Esophagus muscularis mucosa (tissue), 4 donors: ENCODE results near the gene YEATS4. TPM values are rescaled to one million over a fixed set of nuclear protein-coding genes. Genes with fewer than 3 reads are reported as not detected.

ENCODE experiments used
- DNase-seq: peaks from one replicate; pipeline ENCODE4 v3.0.0-alpha.2; 2017; ENCODE audit errors: extremely low spot score
- H3K27ac ChIP-seq, 4 donors: fragments of 200-600 bp; sonication (generic); replicated peaks in 1 of 4; 1 replicate in 3 of 4; 2 replicates in 1 of 4; pipeline ENCODE4 v1.5.1; 2016 to 2019; ENCODE audit warnings: mild to moderate bottlenecking in 1 of 4
- H3K27me3 ChIP-seq, 4 donors: fragments of 200-600 bp; sonication (generic); one replicate each; pipeline versions ENCODE4 v1.5.1 to v1.6.0; 2016 to 2019
- H3K36me3 ChIP-seq, 4 donors: fragments of 200-600 bp; sonication (generic); one replicate each; pipeline ENCODE4 v1.5.1; 2016 to 2019
- H3K4me1 ChIP-seq, 4 donors: fragments of 200-600 bp; sonication (generic); one replicate each; pipeline ENCODE4 v1.5.1; 2016 to 2019
- H3K4me3 ChIP-seq, 4 donors: fragments of 200-600 bp; sonication (generic); 1 replicate in 2 of 4; 2 replicates in 2 of 4; pipeline ENCODE4 v1.5.1; 2016 to 2019; ENCODE audit warnings: mild to moderate bottlenecking in 4 of 4, moderate library complexity in 1 of 4
- H3K9me3 ChIP-seq, 4 donors: fragments of 200-600 bp; sonication (generic); 1 replicate in 3 of 4; 2 replicates in 1 of 4; pipeline ENCODE4 v1.5.1; 2016 to 2019
- CTCF ChIP-seq, 3 experiments: fragments of 200-600 bp in 2 of 3; fragments of 450-650 bp in 1 of 3; sonication (generic) in 2 of 3; IDR thresholded peaks; one replicate each; pipeline ENCODE4 v1.5.1; 2017 to 2019; ENCODE audit warnings: antibody characterized with exemption in 3 of 3, mild to moderate bottlenecking in 2 of 3, moderate library complexity in 1 of 3
- EP300 ChIP-seq: sonication (generic); formaldehyde crosslinking; IDR thresholded peaks from one replicate; pipeline ENCODE4 v1.6.1; 2017; ENCODE audit warnings: antibody characterized with exemption
- POLR2A ChIP-seq: fragments of 450-650 bp; IDR thresholded peaks from one replicate; pipeline ENCODE4 v1.6.1; 2017; ENCODE audit warnings: antibody characterized with exemption, moderate library complexity, mild to moderate bottlenecking, low read depth
- POLR2AphosphoS5 ChIP-seq, 2 donors: sonication (generic); formaldehyde crosslinking; IDR thresholded peaks; one replicate each; pipeline ENCODE4 v1.6.1; 2017; ENCODE audit warnings: antibody characterized with exemption in 2 of 2
- WGBS: methylation state at CpG from one replicate; pipeline ENCODE4 v1.1.5; 2018; 5-methylcytosine and 5-hydroxymethylcytosine counted together
- intact Hi-C: fragments of 100-400 bp; cut with DNase I; formaldehyde crosslinking; loops from one replicate; pipeline ENCODE4 v1.15.1; 2023
- total RNA-seq, 4 donors: library from RNA; depleted of rRNA; stranded (reverse); fragments of >200 nt; gene quantifications; one replicate each; pipeline versions ENCODE4 v1.1.0 to v1.2.1, GENCODE V29; 2016

The YEATS4 gene
- total RNA-seq, 4 donors from 2014 or later = 5.7 to 17.6 (median 11.5) TPM

GRCh38 chr12:69321351-69321750, 38.2 kb upstream of the YEATS4 start:
- no peak overlapping the region for H3K4me3 ChIP-seq
- TF ChIP-seq POLR2A (no peak), POLR2AphosphoS5 (IDR thresholded peaks at IDR 0.05) (no peak), CTCF (IDR thresholded peaks at IDR 0.05) (no peak), EP300 (no peak)
- H3K9me3 ChIP-seq = no peaks in the 10 kb centered on the region
- no peaks in the 10 kb centered on the region for H3K36me3 ChIP-seq
- 78% methylated on average over 1 of the region's 1 CpG for WGBS
- intact Hi-C loops = no loop called here
- H3K27ac ChIP-seq = no peak overlapping the region
- no peaks in the 10 kb centered on the region for H3K27me3 ChIP-seq
- H3K4me1 ChIP-seq = no peaks in the 10 kb centered on the region
- no peak for DNase-seq

- intact Hi-C loops = no loop called here
- WGBS = 80% methylated on average over 2 of the region's 2 CpGs
- TF ChIP-seq POLR2A (no peak), EP300 (no peak), POLR2AphosphoS5 (IDR thresholded peaks at IDR 0.05) (no peak), CTCF (IDR thresholded peaks at IDR 0.05) (no peak)
- DNase-seq = no peak
- no peak overlapping the region for H3K27ac ChIP-seq
- H3K4me1 ChIP-seq = no peaks in the 10 kb centered on the region
- no peaks in the 10 kb centered on the region for H3K27me3 ChIP-seq
- H3K36me3 ChIP-seq = no peaks in the 10 kb centered on the region
- H3K9me3 ChIP-seq = no peaks in the 10 kb centered on the region
- H3K4me3 ChIP-seq = no peak overlapping the region
Observed at GRCh38 chr12:69324797-69325466, 34.6 kb upstream of the YEATS4 start.

- no peak for DNase-seq
- no peak for TF ChIP-seq POLR2A
- Histone ChIP-seq H3K36me3 (no peaks in the 10 kb centered on the region), H3K4me3 (no peak overlapping the region), H3K27me3 (no peaks in the 10 kb centered on the region), H3K27ac (no peak overlapping the region), H3K9me3 (no peaks in the 10 kb centered on the region), H3K4me1 (peaks cover 0 to 18% (median 4%) of the 10 kb centered on the region in 4 donors)
- intact Hi-C loops = no loop called here
- WGBS = 78% methylated on average over 3 of the region's 3 CpGs
Observed at GRCh38 chr12:69328426-69328825, 31.1 kb upstream of the YEATS4 start.

- Histone ChIP-seq H3K27ac (no peak overlapping the region), H3K4me3 (no peak overlapping the region), H3K9me3 (no peaks in the 10 kb centered on the region), H3K36me3 (no peaks in the 10 kb centered on the region), H3K27me3 (no peaks in the 10 kb centered on the region), H3K4me1 (peaks cover 0 to 18% (median 4%) of the 10 kb centered on the region in 4 donors)
- 65% methylated on average over 8 of the region's 8 CpGs for WGBS
- DNase-seq = no peak
- intact Hi-C loops = no loop called here
- TF ChIP-seq EP300 = no peak
- no peak for TF ChIP-seq CTCF (IDR thresholded peaks at IDR 0.05)
- no peak for TF ChIP-seq POLR2A
- TF ChIP-seq POLR2AphosphoS5 (IDR thresholded peaks at IDR 0.05) = no peak
Observed at GRCh38 chr12:69329669-69330428, 29.7 kb upstream of the YEATS4 start.
